ENCODE data around the gene LMNTD2.

The LMNTD2 gene

GRCh38 chr11:548700-549603 is 11.6 kb downstream of the LMNTD2 start:
- Histone ChIP-seq H3K27ac (replicated peaks) (no peak overlapping the region), H3K4me3 (replicated peaks; ENCODE audit: insufficient read depth, low read length) (no peak overlapping the region), H3K27me3 (ENCODE audit: insufficient read depth, poor library complexity, severe bottlenecking) (no peaks in the 10 kb centered on the region)
- DNase-seq (ENCODE audit: low read depth in 1 of 2, low spot score in 1 of 2), result no peak
- TF ChIP-seq REST (IDR thresholded peaks at IDR 0.05; ENCODE audit: insufficient replicate concordance, low read depth), result no peak
- TF ChIP-seq GABPA (IDR thresholded peaks at IDR 0.05; ENCODE audit: low read depth), result no peak
- TF ChIP-seq POLR2AphosphoS5 (IDR thresholded peaks at IDR 0.05; ENCODE audit: low read depth), result no peak
- no peak for TF ChIP-seq SPI1 (IDR thresholded peaks at IDR 0.05; ENCODE audit: borderline replicate concordance, low read depth)
- TF ChIP-seq CTCF (IDR thresholded peaks at IDR 0.05; ENCODE audit: insufficient read depth, low read length), result no peak

- DNase-seq (ENCODE audit: low read depth in 1 of 2, low spot score in 1 of 2), result no peak
- TF ChIP-seq REST (IDR thresholded peaks at IDR 0.05; ENCODE audit: insufficient replicate concordance, low read depth) (no peak), CTCF (IDR thresholded peaks at IDR 0.05; ENCODE audit: insufficient read depth, low read length) (no peak), POLR2AphosphoS5 (IDR thresholded peaks at IDR 0.05; ENCODE audit: low read depth) (no peak), GABPA (IDR thresholded peaks at IDR 0.05; ENCODE audit: low read depth) (no peak), SPI1 (IDR thresholded peaks at IDR 0.05; ENCODE audit: borderline replicate concordance, low read depth) (no peak)
- Histone ChIP-seq H3K4me3 (replicated peaks; ENCODE audit: insufficient read depth, low read length) (no peak overlapping the region), H3K27me3 (ENCODE audit: insufficient read depth, poor library complexity, severe bottlenecking) (no peaks in the 10 kb centered on the region), H3K27ac (replicated peaks) (no peak overlapping the region)
Observed at GRCh38 chr11:545171-545570, 15.4 kb downstream of the LMNTD2 start.

- Histone ChIP-seq H3K4me3 (replicated peaks; ENCODE audit: insufficient read depth, low read length) (no peak overlapping the region), H3K27ac (replicated peaks) (no peak overlapping the region), H3K27me3 (ENCODE audit: insufficient read depth, poor library complexity, severe bottlenecking) (no peaks in the 10 kb centered on the region)
- TF ChIP-seq GABPA (IDR thresholded peaks at IDR 0.05; ENCODE audit: low read depth) (no peak), REST (IDR thresholded peaks at IDR 0.05; ENCODE audit: insufficient replicate concordance, low read depth) (no peak), POLR2AphosphoS5 (IDR thresholded peaks at IDR 0.05; ENCODE audit: low read depth) (no peak), SPI1 (IDR thresholded peaks at IDR 0.05; ENCODE audit: borderline replicate concordance, low read depth) (no peak)
- no peak for DNase-seq (ENCODE audit: low read depth in 1 of 2, low spot score in 1 of 2)
Observed at GRCh38 chr11:544817-545166, 15.7 kb downstream of the LMNTD2 start.
